A549 treated with Mapracorat at 1 μM for 4 hours (cell line): ENCODE measurements around the gene TRIM59. TPM values are rescaled to one million over a fixed set of nuclear protein-coding genes. Genes with fewer than 3 reads are reported as not detected.

Experiments used
- total RNA-seq: library from RNA; stranded (reverse); fragments of 200-300 nt; extraction: Qiagen RNA extraction; gene quantifications from 5 replicates; pipeline ENCODE4 v1.2.3, GENCODE V29; 2022

TRIM59 gene, protein sequence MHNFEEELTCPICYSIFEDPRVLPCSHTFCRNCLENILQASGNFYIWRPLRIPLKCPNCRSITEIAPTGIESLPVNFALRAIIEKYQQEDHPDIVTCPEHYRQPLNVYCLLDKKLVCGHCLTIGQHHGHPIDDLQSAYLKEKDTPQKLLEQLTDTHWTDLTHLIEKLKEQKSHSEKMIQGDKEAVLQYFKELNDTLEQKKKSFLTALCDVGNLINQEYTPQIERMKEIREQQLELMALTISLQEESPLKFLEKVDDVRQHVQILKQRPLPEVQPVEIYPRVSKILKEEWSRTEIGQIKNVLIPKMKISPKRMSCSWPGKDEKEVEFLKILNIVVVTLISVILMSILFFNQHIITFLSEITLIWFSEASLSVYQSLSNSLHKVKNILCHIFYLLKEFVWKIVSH
- 7.2 to 10.0 TPM (median 8.9 TPM) in 5 replicates for total RNA-seq

DNA sequence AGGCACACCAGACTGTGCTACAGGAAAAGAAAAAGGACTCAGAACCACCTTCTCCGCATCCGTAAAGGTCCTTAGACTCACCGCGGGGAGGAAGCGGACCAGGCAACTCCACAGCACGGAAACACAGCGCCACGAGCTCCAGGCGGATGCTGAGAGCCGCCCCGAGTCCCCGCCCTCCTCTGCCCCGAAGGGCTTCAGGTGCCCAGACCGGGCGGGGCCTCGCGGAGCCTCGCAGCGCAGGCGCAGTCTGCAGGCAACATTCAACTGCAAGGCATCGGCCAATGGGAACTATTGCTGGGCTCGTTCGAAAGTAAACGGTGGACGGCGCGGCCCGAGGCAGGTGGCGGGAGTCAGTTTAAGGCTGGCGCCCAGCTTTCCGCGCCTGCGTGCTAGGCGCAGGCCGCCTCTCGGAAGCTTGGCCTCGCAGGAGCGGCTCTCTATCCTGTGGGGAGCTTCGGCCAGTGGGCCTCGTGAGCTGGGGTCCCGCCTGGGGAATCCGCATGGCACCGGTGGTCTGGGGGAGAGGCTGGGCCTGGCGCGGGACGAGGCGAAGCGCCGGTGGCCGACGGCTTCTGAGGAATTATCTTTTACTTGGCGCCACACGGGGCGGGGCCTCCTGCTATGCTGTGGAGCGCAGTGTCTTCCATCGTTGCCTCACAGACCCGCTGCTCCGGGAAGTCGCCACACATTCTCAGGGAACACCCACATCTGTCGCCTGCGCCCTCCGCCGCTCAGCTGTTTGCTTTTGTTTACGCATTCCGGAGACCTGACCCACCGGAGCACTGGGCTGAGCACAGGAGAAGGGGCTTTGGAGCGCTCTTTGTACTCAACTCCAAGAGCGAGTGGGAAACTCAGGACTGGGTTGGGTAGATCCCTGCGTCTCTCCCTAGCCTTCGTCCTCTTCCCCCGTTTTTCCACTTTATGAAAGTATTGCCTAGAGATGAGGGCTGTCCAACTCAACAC is at the start of gene TRIM59:
Gene TRIM59 (minus strand): TSS at position 151 of the 963 bp plus-strand sequence. CDS start 10,603 bp downstream, outside the sequence.

DNA sequence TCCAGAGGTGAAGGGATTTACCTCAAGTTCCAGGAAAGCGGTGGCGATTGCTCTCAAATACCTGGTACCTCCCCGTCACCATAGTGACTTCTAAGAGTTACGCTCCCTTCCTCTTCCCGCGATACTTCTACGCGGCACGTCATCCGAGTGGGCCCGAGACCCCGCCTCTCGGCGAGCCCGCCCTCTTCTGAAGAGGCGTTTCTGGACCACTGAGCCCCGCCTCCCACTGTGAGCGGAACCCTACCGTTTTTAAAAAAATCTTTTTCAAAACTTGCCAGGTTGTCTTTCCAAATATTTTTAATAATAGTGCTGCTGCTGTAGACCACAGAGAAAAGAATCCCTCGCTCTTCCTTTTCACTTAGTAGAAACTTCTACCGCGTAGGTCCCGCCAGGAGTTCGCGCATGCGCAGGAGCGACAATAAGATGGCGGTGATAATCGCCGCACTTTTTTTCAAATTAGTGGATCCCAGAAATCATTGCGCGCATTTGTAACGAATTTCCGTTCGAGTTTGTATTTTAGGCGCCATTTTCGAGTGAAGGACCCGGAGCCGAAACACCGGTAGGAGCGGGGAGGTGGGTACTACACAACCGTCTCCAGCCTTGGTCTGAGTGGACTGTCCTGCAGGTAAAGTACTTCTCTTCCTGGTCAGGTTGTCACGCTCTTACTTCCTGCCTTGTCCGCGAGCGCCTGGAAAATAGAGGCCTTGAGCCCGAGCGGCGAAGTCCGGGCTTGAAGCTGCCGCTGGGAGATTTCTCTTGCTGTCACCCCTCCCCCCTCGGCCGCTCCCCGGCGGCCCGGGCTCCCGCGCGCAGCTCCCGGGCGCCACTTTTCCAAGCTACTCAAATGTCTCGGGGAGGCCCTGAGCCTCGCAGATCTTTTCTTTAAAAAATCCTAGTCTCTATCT is 50.2 kb downstream of the TRIM59 start, which contains the start of the genes IFT80 and SMC4:
Gene IFT80 (minus strand): TSS at position 101 of the 905 bp plus-strand sequence. CDS start 14,625 bp downstream, outside the sequence.
Gene SMC4 (plus strand): TSS at position 526 of the 905 bp plus-strand sequence. CDS start 1,177 bp downstream, outside the sequence.

Other genes starting within 250 kb of the TRIM59 start
- 1.4 to 1.6 TPM (median 1.5 TPM) in 5 replicates for gene C3orf80, start 224.4 kb downstream of the TRIM59 start, total RNA-seq
- gene IFT80, start 50.6 kb downstream of the TRIM59 start, total RNA-seq = 9.0 to 15.6 TPM (median 11.8 TPM) in 5 replicates
- gene SMC4, start 50.1 kb downstream of the TRIM59 start, total RNA-seq = 69.5 to 121 TPM (median 89.3 TPM) in 5 replicates
- gene KPNA4, start 115.8 kb upstream of the TRIM59 start, total RNA-seq = 28.9 to 31.6 TPM (median 30.3 TPM) in 5 replicates
- 0.22 to 0.58 TPM (median 0.40 TPM) in 5 replicates for gene ARL14, start 227.4 kb upstream of the TRIM59 start, total RNA-seq